Esophagus squamous epithelium (tissue), 4 donors: ENCODE results near the gene KIR3DL2.
"Not testable (repeated sequence)": the region's sequence is repeated elsewhere in the genome, so short reads cannot be mapped to it uniquely, and the experiment has no call there.

Source experiments
- CTCF ChIP-seq, 6 experiments: fragments of 450-650 bp in 4 of 6; fragments of 200-600 bp in 2 of 6; sonication (generic) in 2 of 6; IDR thresholded peaks; one replicate each; pipeline ENCODE4 v1.5.1; 2016 to 2019; ENCODE audit warnings: antibody characterized with exemption in 6 of 6, mild to moderate bottlenecking in 4 of 6, moderate library complexity in 4 of 6
- POLR2A ChIP-seq, 4 donors: fragments of 450-650 bp; IDR thresholded peaks; one replicate each; pipeline ENCODE4 v1.6.1; 2017; ENCODE audit warnings: antibody characterized with exemption in 4 of 4, mild to moderate bottlenecking in 4 of 4, moderate library complexity in 3 of 4

- not testable (repeated sequence) for TF ChIP-seq CTCF, POLR2A (IDR thresholded peaks at IDR 0.05)
Observed at GRCh38 chr19:54855241-54855640, 5.0 kb downstream of the KIR3DL2 start.
